ENCODE results near the gene PDP2. TPM values are rescaled to one million over a fixed set of nuclear protein-coding genes. Genes with fewer than 3 reads are reported as not detected.

Gene PDP2
- total RNA-seq, 1 experiment from 2014 or later, result 23.1 TPM

- H3T11ph ChIP-seq (ENCODE audit: low read length), result no peak overlapping the region
- Mint-ChIP-seq H3K36me3 (ENCODE audit: insufficient read depth in 1 of 3, low read depth in 3 of 3) (no peaks in the 10 kb centered on the region), H3K27me3 (ENCODE audit: low read depth) (peaks cover under 1% of the 10 kb centered on the region), H3K4me1 (no peaks in the 10 kb centered on the region), H3K9me3 (no peaks in the 10 kb centered on the region), H3K27ac (no peak overlapping the region), H3K4me3 (no peak overlapping the region)
- no peak overlapping the region for H3K56ac ChIP-seq (ENCODE audit: insufficient read length, low read depth, low read length)
- H4K8ac ChIP-seq (replicated peaks; ENCODE audit: insufficient read length, low read depth, low read length), result no peak overlapping the region
- H3K18ac ChIP-seq (ENCODE audit: insufficient read length, low read depth, low read length), result no peak overlapping the region
- H4K5ac ChIP-seq (ENCODE audit: insufficient read length, low read depth, low read length), result no peak overlapping the region
- no peak overlapping the region for H2BK12ac ChIP-seq (ENCODE audit: insufficient read length, low read depth, low read length)
- H3K9ac ChIP-seq (ENCODE audit: extremely low read depth, insufficient read length, low read length), result no peak overlapping the region
- TF ChIP-seq CTCF (conservative IDR thresholded peaks at IDR 0.05), result no peak
- no peaks in the 10 kb centered on the region for H3K27me3 ChIP-seq (ENCODE audit: insufficient read depth, low read length)
- H3K9me3 ChIP-seq (ENCODE audit: control insufficient read depth, low read depth, low read length), result no peaks in the 10 kb centered on the region
- no peak overlapping the region for H3K4ac ChIP-seq (ENCODE audit: low read depth, low read length)
- H3K23ac ChIP-seq (ENCODE audit: insufficient read length, low read depth, low read length), result no peak overlapping the region
- WGBS (ENCODE audit: extremely low coverage, insufficient read length, low lambda C conversion rate), result no CpG with 5 or more reads among the region's 8 CpGs
- H4K20me1 ChIP-seq (ENCODE audit: control insufficient read depth, insufficient read depth, insufficient read length), result no peaks in the 10 kb centered on the region
- no peak overlapping the region for H2BK15ac ChIP-seq (ENCODE audit: low read depth, low read length)
- DNase-seq, result no peak
- H3K4me2 ChIP-seq (ENCODE audit: insufficient read depth, insufficient read length, low read length), result no peak overlapping the region
- no peak overlapping the region; the same call in 1 of the 2 replicates for H3K14ac ChIP-seq (ENCODE audit: insufficient read depth, low read length)
- H2BK20ac ChIP-seq (ENCODE audit: low read depth, low read length, poor library complexity, severe bottlenecking), result no peak overlapping the region
- H2BK5ac ChIP-seq (ENCODE audit: insufficient read length, low read length), result no peak overlapping the region
- H2AFZ ChIP-seq (ENCODE audit: low read length), result no peak overlapping the region
- peaks cover 2% of the 10 kb centered on the region for H3K23me2 ChIP-seq (ENCODE audit: insufficient read length, low read depth, low read length, poor library complexity, severe bottlenecking)
- H2AK5ac ChIP-seq (ENCODE audit: insufficient read length, low read length), result no peak overlapping the region
- no peaks in the 10 kb centered on the region for H3K79me1 ChIP-seq (ENCODE audit: insufficient read depth, low read depth, low read length, poor library complexity, severe bottlenecking)
- H3K79me2 ChIP-seq (ENCODE audit: insufficient read depth, low read length), result no peaks in the 10 kb centered on the region
- H3K4me1 ChIP-seq (ENCODE audit: insufficient read depth, low read length), result no peaks in the 10 kb centered on the region
- no peak overlapping the region for H4K91ac ChIP-seq (ENCODE audit: insufficient read length, low read depth, low read length)
- no peak overlapping the region for H3K27ac ChIP-seq (ENCODE audit: insufficient read length, low read depth, low read length)
- H2BK120ac ChIP-seq (ENCODE audit: low read depth, low read length, poor library complexity, severe bottlenecking), result no peak overlapping the region
These were observed 18.2 kb upstream of the PDP2 start for GRCh38 chr16:66862023-66862520.
